GM12801 (cell line): ENCODE data around the gene NFAM1.

Source experiments
- CTCF ChIP-seq: IDR thresholded peaks from one replicate; pipeline ENCODE4 v1.5.1; 2011; ENCODE audit warnings: control low read depth; ENCODE audit not compliant: insufficient read length; ENCODE audit errors: extremely low read depth

NFAM1 gene

GRCh38 chr22:42365111-42365865 lies 66.9 kb downstream of the NFAM1 start:
- TF ChIP-seq CTCF, result no peak

GRCh38 chr22:42364604-42365110 lies 67.5 kb downstream of the NFAM1 start:
- no peak for TF ChIP-seq CTCF

- no peak for TF ChIP-seq CTCF
These were observed 68.3 kb downstream of the NFAM1 start for GRCh38 chr22:42363892-42364291.

- no peak for TF ChIP-seq CTCF
These were observed 70.7 kb downstream of the NFAM1 start for GRCh38 chr22:42361523-42361922.

- no peak for TF ChIP-seq CTCF
These were observed 71.9 kb downstream of the NFAM1 start for GRCh38 chr22:42360348-42360747.

GRCh38 chr22:42358643-42359558 lies 73.3 kb downstream of the NFAM1 start:
- no peak for TF ChIP-seq CTCF

GRCh38 chr22:42357634-42358296 lies 74.4 kb downstream of the NFAM1 start:
- no peak for TF ChIP-seq CTCF
